Fibroblast of the aortic adventitia (primary cell): ENCODE results near the gene POLR3C. TPM values are rescaled to one million over a fixed set of nuclear protein-coding genes. Genes with fewer than 3 reads are reported as not detected.

Source experiments
- DNase-seq: peaks from one replicate; pipeline ENCODE4 v3.0.0-alpha.2; 2010; ENCODE audit warnings: low read depth
- H3K4me3 ChIP-seq: 2 replicates; pipeline ENCODE4 v1.5.1; 2011; ENCODE audit warnings: low read depth, mild to moderate bottlenecking, control low read depth, low read length, moderate library complexity
- small RNA-seq: library from RNA; depleted of rRNA; stranded (forward); fragments of <200 nt; gene quantifications from one replicate; pipeline ENCODE3, GENCODE V24; 2012
- total RNA-seq: library from RNA; depleted of rRNA; stranded (reverse); fragments of >200 nt; gene quantifications from 2 replicates; pipeline ENCODE4 v1.2.3, GENCODE V29; 2012; ENCODE audit warnings: low replicate concordance
- TF ChIP-seq, protein P1 (sequence below): IDR thresholded peaks from 2 replicates; pipeline ENCODE4 v1.5.1; 2011; ENCODE audit warnings: mild to moderate bottlenecking, low read length, control low read depth, inconsistent platforms; ENCODE audit not compliant: insufficient read depth

POLR3C gene
- total RNA-seq, 1 donor: 58.6 TPM

DNA sequence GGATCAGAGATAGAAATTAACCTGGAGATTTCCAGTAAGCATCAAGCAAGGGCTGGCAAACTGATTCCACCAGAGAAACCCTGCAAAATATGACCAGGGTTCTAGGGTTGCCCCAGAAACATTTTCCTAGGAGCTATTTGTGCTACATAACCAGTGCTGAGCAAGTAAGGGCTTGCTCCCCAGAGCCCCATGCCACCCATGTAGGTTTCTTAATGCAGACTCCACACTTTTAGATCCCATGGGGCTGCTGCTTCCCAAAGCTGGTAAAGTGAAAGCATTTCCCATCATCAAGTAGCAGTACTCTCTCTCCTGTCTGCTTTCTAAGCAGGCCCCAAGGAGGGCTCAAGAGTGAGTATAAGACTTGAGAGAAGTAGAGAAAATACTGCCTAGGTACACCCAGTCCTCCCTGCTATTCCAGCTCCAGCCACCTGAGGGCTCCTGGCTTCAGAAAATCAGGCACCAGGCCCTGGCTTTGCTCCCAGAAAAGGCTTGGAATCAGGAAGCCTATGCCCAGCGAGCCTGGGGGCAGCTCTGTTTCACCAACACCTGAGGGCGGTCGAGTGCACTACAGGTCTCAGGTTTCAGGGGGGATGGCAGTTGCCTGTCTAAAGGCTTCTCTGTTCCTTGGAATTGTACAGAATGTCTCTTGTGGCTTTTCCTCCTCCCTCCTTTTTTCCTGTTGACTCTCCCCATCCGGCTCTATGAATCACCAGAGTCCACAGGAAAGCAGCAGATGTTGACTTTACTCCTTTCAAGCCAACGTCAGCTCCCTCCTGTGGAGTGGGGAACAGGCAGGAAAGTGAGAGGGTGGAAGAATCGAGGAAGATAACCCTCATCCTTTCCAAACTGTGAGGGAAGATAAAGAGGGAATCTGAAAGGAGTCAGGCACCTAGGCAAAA is 67.8 kb downstream of the POLR3C start:
- H3K4me3 ChIP-seq: peak overlapping the region; percentile 34
- TF ChIP-seq, protein P1, sequence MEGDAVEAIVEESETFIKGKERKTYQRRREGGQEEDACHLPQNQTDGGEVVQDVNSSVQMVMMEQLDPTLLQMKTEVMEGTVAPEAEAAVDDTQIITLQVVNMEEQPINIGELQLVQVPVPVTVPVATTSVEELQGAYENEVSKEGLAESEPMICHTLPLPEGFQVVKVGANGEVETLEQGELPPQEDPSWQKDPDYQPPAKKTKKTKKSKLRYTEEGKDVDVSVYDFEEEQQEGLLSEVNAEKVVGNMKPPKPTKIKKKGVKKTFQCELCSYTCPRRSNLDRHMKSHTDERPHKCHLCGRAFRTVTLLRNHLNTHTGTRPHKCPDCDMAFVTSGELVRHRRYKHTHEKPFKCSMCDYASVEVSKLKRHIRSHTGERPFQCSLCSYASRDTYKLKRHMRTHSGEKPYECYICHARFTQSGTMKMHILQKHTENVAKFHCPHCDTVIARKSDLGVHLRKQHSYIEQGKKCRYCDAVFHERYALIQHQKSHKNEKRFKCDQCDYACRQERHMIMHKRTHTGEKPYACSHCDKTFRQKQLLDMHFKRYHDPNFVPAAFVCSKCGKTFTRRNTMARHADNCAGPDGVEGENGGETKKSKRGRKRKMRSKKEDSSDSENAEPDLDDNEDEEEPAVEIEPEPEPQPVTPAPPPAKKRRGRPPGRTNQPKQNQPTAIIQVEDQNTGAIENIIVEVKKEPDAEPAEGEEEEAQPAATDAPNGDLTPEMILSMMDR: peak; percentile 96
- DNase-seq: peak; percentile 98

DNA sequence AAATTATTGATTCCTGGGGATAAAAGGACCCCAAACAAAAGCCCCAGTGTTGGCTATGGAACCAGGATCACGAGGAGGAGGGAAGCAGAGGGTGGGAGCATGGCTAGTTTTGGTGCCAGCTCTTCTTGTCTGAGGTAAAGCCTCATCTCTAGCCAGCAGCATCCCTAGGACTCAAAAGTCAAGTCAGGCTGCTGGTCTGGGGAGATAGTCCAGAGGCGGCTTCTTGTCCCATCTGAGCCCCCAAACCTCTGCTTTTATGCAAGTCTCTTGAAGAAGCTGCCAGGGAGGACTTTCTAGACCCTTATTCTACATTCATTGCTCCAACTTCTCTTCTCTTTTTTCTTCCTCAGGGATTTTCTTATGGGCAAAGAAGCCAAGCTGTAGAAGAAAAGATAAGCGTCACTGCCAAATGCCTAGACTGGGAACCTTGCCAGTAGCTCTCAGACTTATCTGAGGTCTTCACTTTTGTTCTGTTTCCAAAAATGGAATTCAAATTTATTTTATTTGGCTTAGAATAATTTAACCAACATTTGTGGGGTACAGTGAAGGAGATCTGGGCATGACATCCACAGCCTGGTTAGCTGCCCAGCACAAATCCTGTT is 68.6 kb downstream of the POLR3C start:
- TF ChIP-seq, protein P1: no peak
- H3K4me3 ChIP-seq: peak overlapping the region; percentile 29
- peak; percentile 87 for DNase-seq

DNA sequence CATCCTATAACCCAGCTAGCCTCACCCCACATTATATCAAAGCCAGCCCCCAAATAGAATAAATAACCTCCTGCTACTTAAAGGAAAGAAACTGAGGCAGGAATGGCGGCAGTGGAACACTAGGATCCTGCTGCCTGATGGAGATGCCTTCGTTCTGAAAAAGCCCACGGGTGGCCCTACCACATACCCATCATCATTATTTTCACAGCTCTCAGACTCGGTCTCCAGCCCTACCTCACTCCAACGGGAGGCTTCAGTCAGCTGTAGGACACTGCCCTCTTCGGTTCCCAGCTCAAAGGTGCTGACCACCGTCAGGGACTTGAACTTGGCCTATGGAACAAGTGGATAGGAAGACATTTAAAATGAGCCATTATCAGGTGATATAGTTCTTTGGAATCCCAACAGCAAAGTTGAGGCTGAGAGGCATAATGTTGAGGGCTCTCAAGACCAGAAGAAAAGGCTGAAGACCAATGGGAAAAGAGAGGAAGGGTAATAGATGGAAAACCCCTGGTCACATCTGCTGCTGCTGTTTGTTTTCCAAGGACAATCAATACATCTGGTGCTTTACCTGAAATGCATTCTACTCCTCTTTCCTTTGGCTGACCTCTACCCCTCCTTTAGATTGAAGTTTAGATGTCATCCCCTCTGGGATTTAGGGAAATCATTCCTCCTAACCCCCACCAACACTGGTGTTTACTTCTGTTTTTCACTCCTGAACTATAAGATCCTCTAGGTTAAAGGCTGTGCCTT is 69.5 kb downstream of the POLR3C start:
- no peak overlapping the region for H3K4me3 ChIP-seq
- TF ChIP-seq, protein P1: no peak
- no peak for DNase-seq

Small RNA genes within 50 kb of the gene (small RNA-seq; reads per million reads assigned to genes)
- gene MIR6736: not detected

Other genes with a start within 250 kb of the POLR3C start
- gene GPR89A, start 216.2 kb upstream of the POLR3C start, total RNA-seq: 32.7 and 37.7 TPM in 2 replicates
- 0.54 TPM in 1 of 2 replicates, not detected in the other for gene PDZK1, start 116.8 kb upstream of the POLR3C start, total RNA-seq
- not detected in 2 replicates for gene CD160, start 104.7 kb upstream of the POLR3C start, total RNA-seq
- 17.3 and 33.5 TPM in 2 replicates for gene RNF115, start 105 bp upstream of the POLR3C start, total RNA-seq
- gene NUDT17, start 21.4 kb downstream of the POLR3C start, total RNA-seq: 5.2 and 8.3 TPM in 2 replicates
- 6.4 and 24.6 TPM in 2 replicates for gene PIAS3, start 34.9 kb downstream of the POLR3C start, total RNA-seq
- gene ANKRD35, start 61.7 kb downstream of the POLR3C start, total RNA-seq: 3.2 and 3.9 TPM in 2 replicates
- 2.0 and 28.3 TPM in 2 replicates for gene ITGA10, start 85.8 kb downstream of the POLR3C start, total RNA-seq
- 26.8 and 33.4 TPM in 2 replicates for gene PEX11B, start 94.5 kb downstream of the POLR3C start, total RNA-seq
- 111 and 583 TPM in 2 replicates for gene RBM8A, start 103.3 kb downstream of the POLR3C start, total RNA-seq
- 50.8 and 73.3 TPM in 2 replicates for gene LIX1L, start 133.8 kb downstream of the POLR3C start, total RNA-seq
- gene ANKRD34A, start 140.4 kb downstream of the POLR3C start, total RNA-seq: 0.65 and 0.99 TPM in 2 replicates
- gene POLR3GL, start 140.5 kb downstream of the POLR3C start, total RNA-seq: 15.7 and 28.4 TPM in 2 replicates
- gene TXNIP, start 172.4 kb downstream of the POLR3C start, total RNA-seq: 73.0 and 257 TPM in 2 replicates
- gene HJV, start 197.5 kb downstream of the POLR3C start, total RNA-seq: not detected in 2 replicates